Erythroblast (primary cell): ENCODE results near the gene ARX.

ENCODE experiments used
- DNase-seq, 2 experiments: peaks; one replicate each; lab custom pipeline; 2025; lab: John Stamatoyannopoulos, UW
- GATA1 ChIP-seq: IDR thresholded peaks from 2 replicates; pipeline ENCODE4 v1.6.1; 2011; ENCODE audit warnings: low read depth, mild to moderate bottlenecking, control low read depth, low read length, moderate library complexity
- POLR2A ChIP-seq: IDR thresholded peaks from 2 replicates; pipeline ENCODE4 v1.6.1; 2011; ENCODE audit warnings: mild to moderate bottlenecking, low read length

Gene ARX

DNA sequence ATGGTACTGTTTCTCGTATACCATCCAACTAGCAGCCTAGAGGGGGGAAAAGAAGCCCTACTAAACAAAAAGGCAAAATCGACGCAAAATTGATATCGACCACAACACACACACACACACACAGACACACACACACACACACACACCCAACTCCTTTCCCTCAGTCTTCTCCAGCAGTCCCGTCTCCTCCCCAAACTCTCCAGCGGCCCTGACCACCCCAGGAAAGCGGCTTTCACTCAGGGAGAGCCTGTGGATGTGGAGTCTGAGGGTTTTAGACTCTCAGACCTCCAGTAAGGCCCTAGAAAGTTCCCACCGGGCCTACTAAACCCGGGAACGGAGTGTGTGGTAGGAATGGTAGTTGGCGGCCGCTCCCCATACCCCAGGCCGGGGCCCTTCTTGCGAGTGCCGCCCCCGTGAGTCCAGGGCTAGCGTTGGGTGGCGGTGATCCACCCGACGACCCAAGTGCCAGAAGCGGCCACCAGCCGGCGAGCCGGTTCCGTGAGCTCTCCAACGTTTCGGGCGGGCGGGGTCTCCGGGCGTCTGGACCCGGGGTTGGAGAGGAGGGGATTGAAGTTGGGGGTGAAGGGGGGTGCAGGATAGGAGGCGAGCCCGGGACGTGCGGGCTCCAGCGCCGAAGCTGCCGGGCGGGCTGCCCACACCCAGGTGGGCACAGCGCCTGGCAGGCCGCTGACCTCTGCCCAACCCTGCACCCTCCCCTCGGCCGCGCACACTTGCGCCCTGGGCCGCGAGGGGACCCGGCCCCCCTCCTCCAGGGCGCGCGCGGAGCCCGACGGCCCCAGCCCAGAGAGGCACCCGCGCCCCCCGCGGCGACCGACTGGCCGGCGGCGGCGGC, 13.7 kb downstream of the ARX start:
- DNase-seq, result no peak
- TF ChIP-seq GATA1 (no peak), POLR2A (no peak)

DNA sequence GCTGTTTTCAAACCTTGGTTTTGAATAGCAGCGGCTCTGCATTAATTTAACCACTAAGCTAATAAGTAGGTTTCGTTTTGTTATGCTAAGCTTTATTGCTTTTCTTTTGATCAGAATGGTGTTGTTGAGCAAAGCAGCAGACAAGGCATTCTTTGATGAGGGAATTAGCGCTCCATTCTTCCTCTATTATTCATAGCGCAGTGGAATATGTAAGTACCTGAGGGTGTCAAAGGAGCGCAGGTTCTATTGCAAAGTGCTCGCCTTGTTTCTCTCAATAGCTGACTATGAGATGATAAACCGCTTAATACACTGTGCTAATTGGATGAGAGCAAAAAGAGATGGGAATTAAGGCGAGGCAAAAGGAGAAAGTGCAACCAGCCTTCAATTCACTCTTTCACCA, 16.3 kb downstream of the ARX start:
- TF ChIP-seq GATA1 (no peak), POLR2A (no peak)
- DNase-seq, result no peak

DNA sequence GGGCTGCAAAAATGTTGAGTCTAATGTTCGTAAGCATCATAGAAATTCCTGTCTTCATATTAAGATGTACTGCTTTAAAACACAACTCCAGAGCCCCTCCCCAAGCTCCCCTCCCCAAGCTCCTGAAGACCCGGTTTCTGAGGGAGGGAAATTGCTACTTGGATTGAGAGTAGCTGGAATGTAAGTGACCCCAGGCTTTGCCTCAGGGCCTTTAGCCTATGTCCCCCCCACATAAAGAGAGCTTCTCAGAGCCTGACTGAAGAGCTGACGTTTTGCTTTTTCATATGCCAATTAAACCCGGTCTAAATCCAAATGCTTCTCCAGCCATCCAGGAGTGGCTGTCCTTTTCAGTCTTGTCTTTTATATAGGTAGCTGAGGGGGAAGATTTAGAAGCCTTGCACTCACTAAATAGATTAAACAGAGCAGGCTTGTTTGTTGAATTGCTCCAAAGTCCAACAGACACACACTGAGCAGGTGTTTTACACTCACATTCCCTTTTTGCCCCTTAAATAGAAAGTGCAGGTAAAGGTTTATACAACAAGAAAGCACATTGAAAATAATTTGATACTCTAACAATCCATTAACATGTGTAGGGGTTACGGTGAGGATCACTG, 19.6 kb downstream of the ARX start:
- no peak for DNase-seq
- TF ChIP-seq POLR2A (no peak), GATA1 (no peak)

DNA sequence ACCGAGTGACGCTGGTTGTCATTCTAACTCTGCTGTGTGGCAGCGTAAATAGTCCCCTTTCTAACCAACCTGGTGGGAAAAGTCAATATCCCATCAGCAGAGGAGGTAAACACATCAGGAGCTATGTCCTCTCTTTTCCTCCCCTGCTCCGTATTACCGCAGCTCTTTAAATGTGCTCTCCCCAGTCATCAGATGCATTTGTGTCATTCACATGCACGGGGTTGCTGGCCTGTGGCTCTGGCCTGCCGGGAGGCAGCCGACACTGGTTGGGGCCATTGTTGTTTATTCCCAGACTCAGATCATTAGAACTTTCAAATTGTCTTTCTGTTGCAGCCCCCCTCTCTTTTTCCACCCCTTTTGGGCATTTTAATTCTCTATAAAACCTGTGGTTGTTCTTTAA, 21.9 kb downstream of the ARX start:
- TF ChIP-seq POLR2A (no peak), GATA1 (no peak)
- DNase-seq, result no peak

DNA sequence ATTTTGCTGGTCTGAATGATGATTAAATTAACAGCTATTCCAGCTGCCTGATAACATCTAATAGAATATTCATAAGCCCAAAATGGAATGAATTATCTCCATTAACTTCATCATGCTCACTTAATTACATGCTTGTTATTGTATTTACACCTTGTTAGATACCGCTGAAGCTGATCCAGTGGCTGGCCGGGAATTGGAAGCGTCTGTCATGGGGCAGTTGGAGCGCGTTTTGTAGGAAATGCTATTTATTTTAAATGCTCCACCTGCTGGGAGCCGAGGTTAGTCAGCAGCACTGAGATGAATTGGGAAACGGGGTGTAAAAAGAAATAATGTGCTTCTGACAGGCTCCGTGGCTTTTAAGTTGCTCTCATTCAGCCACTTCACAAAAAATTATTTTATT, 25.2 kb downstream of the ARX start:
- TF ChIP-seq GATA1, result no peak
- TF ChIP-seq POLR2A, result no peak
- DNase-seq, result no peak

DNA sequence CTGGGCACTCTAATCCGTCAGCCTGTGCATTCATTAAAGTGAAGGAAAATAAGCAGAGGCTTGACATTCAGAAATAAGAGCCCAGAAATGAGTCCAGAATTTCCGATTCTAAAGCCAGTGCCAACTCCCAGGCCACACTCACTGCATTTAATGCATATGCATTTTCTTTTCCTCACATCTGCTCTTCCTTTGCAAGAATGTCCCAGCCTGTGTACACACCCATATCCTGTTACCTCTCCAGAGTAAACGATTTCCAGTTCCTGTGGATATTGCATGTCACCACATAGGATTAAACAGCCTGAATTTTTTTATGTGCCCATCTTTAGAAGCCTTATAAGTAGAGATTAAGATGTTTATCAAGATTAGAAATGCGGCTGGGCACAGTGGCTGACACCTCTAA, 27.5 kb downstream of the ARX start:
- DNase-seq, result no peak
- TF ChIP-seq GATA1 (no peak), POLR2A (no peak)

DNA sequence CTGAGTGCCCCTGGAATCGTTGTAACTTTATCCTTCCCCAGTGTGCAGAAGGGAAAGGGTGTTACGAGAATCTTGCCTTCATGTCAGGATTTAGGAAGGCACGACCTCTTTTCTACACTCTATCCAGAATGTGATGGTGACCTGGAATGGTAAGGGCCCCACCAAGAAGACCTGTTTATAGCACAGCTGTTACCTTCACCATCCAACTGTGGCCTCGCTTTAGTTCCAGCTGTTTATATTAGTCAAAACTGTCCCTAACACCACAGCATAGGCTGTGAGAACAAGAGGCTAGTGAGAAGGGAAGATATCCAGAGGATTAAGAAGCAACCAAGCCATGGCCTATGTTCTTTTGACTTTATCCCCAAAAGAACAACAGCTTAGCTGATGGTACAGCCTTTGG, 28.0 kb downstream of the ARX start:
- DNase-seq, result no peak
- no peak for TF ChIP-seq GATA1
- no peak for TF ChIP-seq POLR2A

DNA sequence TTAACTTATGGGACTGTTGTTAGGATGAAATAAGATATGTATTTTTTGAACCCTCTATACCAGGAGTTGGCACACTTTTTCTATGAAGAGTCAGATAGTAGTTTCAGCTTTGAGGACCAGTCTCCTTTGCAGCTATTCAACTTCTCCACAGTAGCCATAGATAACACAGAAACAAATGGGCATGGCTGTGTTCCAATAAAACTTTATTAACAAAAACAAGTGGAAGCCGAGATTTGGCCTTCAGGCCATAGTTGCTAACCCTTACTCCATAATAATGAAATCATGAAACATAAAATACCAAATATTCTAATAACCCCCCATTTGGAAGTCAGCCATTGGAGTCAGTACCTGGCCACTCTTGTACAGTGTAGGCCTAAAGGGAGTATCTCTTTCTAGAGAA, 30.6 kb downstream of the ARX start:
- no peak for DNase-seq
- no peak for TF ChIP-seq POLR2A
- TF ChIP-seq GATA1, result no peak

DNA sequence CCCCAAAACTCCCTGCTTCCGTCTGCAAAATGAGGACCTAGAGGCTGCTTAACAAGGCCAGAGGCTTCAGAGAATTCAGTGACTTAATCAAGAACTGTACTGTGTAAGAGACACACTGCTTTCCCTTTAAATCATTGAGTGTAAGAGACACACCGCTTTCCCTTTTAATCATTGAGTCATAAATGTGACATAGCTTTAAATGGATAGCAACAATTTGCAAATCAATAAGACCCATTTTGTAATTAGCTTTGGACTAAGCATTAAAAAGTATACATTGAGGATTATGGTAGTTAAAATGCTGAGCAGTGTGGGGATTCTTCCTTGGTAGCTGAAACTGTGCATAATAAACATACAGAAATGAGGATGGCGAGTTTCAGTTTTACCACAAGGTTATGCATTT, 31.8 kb downstream of the ARX start:
- DNase-seq, result no peak
- TF ChIP-seq GATA1, result no peak
- TF ChIP-seq POLR2A, result no peak

DNA sequence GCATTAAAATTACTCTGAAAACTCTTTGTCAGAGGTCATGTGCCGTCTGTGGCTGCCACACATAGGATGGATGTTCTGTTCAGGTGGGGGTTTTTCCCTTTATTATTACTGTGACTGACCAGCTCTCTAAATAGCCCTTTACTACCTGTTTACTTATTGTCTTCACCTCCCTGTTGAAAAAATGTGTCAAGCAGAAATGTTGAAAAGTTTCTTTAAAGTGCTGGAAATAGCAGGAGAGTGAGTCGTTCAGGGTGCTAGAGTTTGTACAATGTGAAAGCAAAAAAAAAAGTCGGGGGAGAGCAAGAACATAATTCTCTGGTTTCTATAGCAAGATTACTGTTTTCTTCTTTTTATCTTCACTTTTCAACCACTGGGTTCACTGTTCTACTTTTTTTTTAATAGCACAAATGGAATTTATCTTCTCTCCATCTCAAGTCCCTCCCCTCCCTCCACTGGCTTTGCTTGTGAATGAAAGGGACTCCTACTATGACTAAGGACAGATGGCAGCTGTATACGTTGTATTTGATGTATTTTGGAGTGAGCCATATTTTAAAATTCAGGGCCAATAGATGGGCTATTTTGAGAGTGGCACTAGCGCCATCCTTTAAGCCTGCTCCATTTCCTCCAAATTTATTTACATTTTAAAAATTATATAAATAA, 33.3 kb downstream of the ARX start:
- no peak for DNase-seq
- TF ChIP-seq GATA1, result no peak
- no peak for TF ChIP-seq POLR2A

DNA sequence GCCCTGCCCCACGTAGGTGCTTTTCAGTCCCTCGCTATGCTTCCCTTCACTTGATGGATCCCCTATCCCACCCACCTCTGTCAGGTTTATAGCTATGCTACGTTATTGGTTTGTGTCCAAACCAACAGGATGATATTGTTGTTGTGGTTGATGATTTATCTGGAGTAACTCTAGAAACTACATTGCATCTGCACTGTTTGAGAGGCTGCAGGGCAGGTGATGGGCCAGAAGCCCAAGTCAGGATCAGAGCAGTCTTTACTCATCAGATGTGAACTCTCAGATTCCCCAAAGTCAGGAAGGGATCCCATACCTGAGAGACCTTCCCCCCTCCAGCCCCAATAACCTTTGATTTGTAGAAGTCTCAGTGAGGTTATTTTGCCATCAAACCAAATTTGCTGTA, 34.7 kb downstream of the ARX start:
- DNase-seq, result no peak
- no peak for TF ChIP-seq POLR2A
- no peak for TF ChIP-seq GATA1

DNA sequence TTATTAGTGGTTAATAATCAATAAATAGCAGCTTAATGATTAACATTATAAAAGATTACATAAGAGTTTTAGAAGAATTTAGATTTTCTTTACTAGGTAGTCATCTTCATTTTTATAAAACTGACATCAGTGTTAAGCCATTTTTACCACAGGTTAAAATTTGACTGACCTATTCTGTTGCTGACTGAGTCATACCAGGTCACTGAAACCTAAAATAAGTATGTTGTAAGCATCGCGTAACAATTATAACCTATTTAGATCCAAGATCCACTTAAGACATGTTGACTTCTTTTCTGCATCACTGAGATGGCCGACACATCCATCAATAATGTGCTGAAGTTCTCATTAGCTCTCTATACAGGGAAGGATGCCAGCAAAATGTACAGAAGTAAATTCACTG, 36.7 kb downstream of the ARX start:
- TF ChIP-seq POLR2A (no peak), GATA1 (no peak)
- DNase-seq, result no peak

DNA sequence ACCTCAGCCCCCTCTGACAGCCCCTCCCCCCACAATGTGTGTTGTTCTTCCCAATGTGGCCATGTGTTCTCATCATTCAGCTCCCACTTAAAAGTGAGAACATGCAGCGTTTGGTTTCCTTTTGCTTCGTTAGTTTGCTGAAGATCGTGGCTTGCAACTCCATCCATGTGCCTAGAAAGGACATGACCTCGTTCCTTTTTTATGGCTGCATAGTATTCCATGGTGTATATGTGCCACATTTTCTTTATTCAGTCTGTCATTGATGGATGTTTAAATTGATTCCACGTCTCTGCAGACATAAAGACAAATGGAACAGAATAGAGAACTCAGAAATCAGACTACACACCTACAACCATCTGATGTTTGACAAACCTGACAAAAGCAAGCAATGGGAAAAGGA, 46.0 kb downstream of the ARX start:
- no peak for TF ChIP-seq GATA1
- TF ChIP-seq POLR2A, result no peak

DNA sequence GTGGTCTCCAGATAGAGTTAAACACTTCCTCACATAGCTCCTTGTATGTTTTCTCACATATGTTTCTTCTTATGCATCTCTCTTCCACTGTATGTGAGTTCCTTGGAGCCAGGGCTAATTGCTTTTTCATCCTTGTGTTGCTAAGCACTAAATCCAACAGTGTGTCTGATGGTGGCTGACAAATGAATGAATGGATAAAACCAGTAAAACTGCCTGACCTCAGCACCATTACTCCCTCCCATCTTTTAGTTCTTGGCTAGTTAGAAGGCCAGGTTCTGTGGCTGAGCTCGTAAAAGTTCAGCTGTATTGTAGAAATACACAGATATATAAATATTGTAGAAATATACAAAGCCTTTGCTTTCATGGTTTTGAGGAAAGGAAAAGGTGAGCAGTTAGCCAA, 50.4 kb downstream of the ARX start:
- TF ChIP-seq POLR2A (no peak), GATA1 (no peak)
- DNase-seq, result no peak

More for the DNA sequence above, 46.0 kb downstream of the ARX start:
- no peak for DNase-seq
